Daoy (cell line): ENCODE data around the gene G6PC3. TPM values are rescaled to one million over a fixed set of nuclear protein-coding genes. Genes with fewer than 3 reads are reported as not detected.

Source experiments
- DNase-seq: peaks from one replicate; pipeline ENCODE4 v3.0.0-alpha.2; 2015; ENCODE audit warnings: low read depth
- total RNA-seq: library from RNA; depleted of rRNA; stranded (reverse); fragments of >200 nt; shearing (Covaris generic); gene quantifications from 2 replicates; pipeline ENCODE4 v1.2.3, GENCODE V29; 2014

G6PC3 gene
- total RNA-seq, 1 experiment from 2014 or later: 22.6 TPM

DNA sequence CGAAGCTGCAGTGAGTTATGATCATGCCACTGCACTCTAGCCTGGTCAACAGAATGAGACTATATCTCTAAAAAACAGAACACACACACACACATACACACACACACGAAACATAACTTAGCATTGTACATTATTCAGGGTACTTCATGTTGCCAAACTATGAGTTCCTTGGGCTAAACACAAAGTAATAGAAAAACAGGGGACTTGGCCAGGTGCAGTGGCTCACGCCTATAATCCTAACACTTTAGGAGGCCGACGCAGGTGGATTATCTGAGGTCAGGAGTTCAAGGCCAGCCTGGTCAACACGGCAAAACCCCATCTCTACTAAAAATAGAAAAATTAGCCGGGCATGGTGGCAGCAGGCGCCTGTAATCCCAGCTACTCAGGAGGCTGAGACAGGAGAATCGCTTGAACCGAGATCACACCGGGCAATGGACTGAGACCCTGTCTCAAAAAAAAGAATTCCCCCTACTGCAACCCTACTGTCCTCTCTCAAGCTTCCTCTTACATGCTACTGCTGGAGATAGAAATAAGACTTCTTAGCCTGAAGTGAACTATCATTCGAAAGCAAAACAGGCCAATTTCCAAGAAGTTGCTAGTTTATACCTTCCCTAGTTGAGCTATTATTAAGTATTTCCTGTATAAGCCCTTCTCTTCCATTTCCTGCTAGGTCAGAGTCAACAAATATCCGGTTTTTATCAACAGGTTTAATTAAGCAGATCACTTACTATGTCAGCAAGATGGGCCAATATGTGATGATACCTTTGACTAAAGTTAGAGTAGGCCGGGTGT lies 11.2 kb upstream of the G6PC3 start:
- DNase-seq: no peak

DNA sequence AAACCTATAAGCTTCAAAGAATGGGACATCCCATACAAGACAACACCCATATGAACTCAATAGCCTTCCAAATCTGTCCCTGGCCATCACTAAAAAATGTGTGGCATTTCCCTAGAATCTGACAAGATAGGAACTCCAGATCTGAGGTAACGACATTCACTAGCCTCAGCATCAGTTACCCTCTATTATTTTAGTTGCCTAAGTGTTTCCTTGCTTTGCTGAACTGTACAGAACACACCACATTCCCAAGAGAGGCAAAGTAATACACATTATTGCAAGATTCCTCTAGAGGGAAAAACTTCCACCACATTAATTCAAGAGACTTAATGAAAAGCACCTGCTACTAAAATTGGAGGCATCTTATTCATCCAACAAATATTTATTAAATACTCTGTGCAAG lies 9.1 kb upstream of the G6PC3 start:
- DNase-seq: no peak

GRCh38 chr17:44062871-44063270 lies 7.7 kb upstream of the G6PC3 start:
- no peak for DNase-seq

- DNase-seq: no peak
Measured at GRCh38 chr17:44063704-44064639, 6.6 kb upstream of the G6PC3 start.

- DNase-seq: no peak
Measured at GRCh38 chr17:44065668-44066203, 4.8 kb upstream of the G6PC3 start.

DNA sequence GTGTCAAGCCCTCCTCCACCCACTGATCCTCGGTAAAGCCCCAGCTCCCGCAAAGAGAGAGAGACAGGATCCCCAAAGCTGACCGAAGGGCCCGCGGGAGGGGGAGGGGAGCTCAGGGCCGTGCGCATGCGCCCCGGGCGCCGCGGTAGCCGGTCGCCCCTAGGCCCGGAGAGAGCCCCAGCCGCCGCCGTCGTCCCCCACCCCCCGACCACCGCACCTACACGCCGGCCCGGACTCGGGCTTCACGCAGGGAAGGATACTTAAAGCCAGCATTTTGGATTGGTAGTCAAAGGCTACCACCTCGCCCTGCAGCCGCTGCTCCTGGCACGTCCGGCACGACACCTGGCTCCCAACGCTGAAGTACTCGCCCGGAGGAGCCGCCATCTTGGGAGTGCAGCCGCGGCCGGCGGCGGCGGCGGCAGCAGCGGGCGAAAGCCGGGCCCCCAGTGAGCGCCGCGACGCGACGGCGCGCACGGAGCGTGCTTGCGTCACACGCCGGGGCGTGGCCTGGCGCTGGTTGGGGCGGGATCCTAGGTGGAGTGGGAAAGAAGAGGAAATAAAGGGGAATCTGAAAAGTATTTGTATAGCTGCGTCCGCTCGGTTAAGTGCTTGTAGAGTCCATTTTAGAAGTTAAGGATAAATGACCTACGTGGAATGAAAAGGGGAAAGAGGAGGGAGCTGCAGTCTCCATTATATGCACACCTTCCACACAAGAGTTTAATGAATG lies 4.2 kb upstream of the G6PC3 start, which contains the start of gene LSM12:
Gene LSM12 (minus strand): TSS at position 468 of the 727 bp plus-strand sequence. CDS start 84 bp downstream, at position 384.
- peak; percentile 93 for DNase-seq

DNA sequence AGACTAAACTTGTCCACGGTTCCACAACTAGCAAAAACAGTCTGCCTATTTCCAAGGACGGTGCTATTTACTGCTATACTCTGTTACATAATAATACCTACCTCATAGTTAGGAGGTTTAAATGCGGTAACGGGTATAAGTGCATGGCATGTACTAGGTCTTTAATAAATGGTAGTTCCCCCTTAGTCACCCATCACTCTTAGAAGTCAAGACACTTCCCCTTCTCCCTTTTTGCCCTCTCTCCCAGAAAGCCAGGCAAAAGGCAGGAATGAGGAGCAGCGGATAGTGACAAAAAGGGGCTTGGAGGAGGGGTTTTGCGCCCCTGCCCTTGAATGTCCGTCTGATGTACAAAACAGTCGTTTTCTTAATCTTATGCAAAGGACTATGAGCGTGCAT lies 3.0 kb upstream of the G6PC3 start:
- no peak for DNase-seq

DNA sequence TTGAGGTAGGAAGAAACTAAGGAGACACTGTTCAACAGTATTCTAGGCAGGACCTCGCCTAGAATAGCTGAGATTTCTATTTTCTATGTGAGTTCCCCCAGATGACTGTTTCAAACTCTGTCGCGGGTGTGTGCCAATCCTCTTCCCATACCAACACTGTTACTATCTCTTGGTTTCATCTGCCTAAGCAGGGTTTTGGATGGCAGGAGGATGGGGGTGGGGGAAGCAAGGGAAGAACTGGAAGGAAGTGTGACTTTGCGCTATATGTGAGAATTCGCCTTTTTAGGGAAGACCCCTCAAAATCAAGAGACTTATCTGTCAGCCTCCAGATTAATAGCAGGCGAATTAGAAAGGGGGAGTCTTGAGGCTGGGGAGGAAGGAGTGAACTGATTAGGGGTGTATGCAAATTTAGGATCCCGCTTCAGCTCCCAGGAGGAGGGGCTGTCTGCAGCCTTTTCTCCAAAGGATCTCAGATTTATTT lies 521 bp upstream of the G6PC3 start:
- no peak for DNase-seq

DNA sequence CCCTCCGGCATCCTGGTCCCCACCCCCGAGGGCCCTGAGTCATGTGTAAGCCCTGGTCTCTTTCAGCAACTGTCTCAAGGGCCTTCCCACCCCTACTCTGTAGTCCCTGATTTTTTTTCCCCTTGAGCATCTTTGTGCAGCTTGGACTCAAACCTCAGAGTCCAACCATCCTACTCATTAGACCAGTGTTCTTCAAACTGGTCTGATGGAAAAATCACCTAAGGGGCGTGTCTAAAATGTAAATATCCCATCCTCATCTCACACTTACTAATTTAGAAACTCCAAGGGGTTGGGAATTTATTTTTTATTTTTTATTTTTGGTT lies 624 bp downstream of the G6PC3 start:
- DNase-seq: no peak

GRCh38 chr17:44071772-44072171 lies 1.2 kb downstream of the G6PC3 start:
- DNase-seq: no peak

GRCh38 chr17:44074231-44074910 lies 3.8 kb downstream of the G6PC3 start:
- DNase-seq: no peak

DNA sequence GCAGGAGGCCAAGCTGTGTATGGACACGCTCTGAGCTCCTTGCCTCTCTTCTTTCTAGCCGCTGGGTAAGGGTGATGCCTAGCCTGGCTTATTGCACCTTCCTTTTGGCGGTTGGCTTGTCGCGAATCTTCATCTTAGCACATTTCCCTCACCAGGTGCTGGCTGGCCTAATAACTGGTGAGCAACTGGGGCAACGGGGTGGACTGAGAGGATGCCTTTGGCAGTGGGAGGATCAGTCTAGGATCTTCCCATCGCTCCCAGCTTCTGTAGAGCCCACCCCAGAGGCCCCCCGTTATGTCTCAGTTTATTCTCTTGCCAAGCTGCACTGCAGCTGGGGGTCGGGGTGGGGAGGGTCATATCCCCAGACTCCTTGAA lies 4.4 kb downstream of the G6PC3 start:
- no peak for DNase-seq

DNA sequence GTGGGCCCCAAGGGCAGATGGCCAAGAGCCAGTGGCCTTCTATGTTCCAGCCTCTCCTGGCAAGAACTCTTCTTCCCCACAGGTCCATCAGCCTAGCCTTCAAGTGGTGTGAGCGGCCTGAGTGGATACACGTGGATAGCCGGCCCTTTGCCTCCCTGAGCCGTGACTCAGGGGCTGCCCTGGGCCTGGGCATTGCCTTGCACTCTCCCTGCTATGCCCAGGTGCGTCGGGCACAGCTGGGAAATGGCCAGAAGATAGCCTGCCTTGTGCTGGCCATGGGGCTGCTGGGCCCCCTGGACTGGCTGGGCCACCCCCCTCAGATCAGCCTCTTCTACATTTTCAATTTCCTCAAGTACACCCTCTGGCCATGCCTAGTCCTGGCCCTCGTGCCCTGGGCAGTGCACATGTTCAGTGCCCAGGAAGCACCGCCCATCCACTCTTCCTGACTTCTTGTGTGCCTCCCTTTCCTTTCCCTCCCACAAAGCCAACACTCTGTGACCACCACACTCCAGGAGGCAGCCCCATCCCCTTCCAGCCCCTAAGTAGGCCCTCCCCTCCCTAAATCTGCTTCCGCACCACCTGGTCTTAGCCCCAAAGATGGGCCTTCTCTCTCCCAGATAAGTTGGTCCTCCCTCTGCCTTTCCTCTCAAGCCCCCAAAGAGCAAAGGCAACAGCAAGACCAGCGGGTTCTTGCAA lies 5.2 kb downstream of the G6PC3 start:
- DNase-seq: no peak

DNA sequence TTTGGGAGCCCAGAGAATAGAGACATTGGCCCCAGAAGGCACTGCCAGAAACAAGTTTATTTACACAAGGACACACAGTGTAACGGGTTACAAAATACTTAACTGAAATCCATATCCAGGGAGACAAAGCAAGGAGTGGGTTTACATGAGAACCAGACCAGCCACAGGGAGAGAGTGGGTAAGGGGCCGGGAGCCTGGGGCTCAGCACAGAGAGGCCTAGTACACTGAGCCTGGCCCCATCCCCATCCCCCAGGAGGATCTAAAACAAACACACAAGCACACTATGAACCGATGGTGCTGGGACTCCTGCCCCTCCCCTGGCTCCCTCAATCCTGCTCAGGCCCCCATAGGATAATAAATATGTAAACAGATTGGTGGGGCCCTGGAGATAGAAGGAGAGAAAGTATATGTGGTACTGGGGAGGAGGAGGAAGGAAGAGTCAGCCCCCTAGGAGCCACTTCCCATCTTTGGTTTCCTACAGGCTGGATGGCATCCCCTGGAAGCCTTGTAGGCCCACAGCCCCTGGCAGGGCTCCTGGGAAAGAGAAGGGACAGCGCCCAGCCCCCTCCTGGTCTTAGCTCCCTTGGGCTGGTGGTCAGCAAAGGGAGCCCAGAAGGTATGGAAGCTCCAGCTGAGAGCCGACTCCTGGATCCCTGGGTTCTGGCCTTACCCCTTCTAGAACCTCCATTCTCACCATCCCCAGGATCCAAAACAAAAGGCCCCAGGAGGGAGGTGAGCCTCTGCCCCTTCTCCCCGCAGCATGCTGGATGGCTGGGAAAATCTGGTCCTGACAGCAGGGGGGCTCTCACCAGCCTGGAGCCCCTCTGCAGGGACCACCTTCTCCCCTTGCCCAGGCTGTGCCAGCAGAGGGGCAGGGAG lies 6.4 kb downstream of the G6PC3 start:
- no peak for DNase-seq

DNA sequence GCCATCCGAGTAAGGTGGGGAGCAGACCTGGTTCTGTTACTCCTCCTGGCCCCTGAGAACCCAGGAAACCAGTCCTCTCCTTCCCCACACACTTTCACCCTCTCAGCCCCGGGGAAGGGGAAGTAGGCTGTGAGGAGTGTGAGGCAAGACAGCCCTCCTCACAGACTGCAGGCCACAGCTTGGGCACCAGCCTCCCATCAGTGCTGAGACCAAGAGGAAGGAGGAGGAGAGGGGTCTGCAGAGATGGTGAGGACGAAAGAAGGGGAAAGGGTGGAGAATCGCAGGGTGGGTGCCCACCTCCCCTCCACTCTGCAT lies 7.0 kb downstream of the G6PC3 start:
- DNase-seq: no peak

DNA sequence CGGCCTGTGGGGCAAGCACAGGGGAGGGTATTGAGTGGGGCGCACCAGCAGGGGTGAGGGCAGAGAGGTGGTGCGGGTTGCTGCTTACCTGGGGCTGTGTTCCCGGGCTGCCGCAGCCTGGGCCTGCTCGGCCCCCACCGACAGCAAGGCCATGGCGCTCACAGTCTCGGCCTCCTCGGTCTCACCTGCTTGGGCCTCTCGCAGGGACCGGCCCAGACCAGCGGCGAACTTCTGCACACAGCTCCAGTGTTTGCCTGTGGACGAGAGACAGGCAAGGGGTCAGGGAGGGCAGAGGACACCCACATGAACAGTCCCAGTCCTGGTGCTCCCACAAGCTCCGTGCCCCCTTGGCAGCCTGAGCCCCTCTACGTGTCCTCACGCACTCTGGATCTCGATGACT lies 7.9 kb downstream of the G6PC3 start:
- DNase-seq: no peak

- no peak for DNase-seq
Measured at GRCh38 chr17:44079877-44080821, 9.6 kb downstream of the G6PC3 start.

- no peak for DNase-seq
Measured at GRCh38 chr17:44081681-44082080, 11.1 kb downstream of the G6PC3 start.
